HepG2 (cell line): ENCODE results near the gene ZBTB7C. TPM values are rescaled to one million over a fixed set of nuclear protein-coding genes. Genes with fewer than 3 reads are reported as not detected.

Experiments
- ATAC-seq: fragments of 200-7000 bp; cut with Tn5 transposase; 3 replicates; pipeline ENCODE4 v1.9.1; 2020; ENCODE audit warnings: mild to moderate bottlenecking, moderate library complexity
- BruUV-seq: library from RNA; stranded (reverse); fragments of 400-500 nt; replicated peaks from 2 replicates; lab custom pipeline; 2021; lab: Mats Ljungman, UMichigan
- CTCF ChIA-PET: fragments of 300-600 bp; formaldehyde crosslinking; extraction: SDS; loops from one replicate; lab custom pipeline; 2021; ENCODE audit warnings: low total read pairs, inconsistent platforms, low intra/inter-chr PET ratio; lab: Yijun Ruan, JAX
- POLR2A ChIA-PET: fragments of 350-600 bp; sonication (Branson Sonifier 250); formaldehyde crosslinking; loops from one replicate; lab custom pipeline; 2020; ENCODE audit warnings: antibody characterized with exemption, inconsistent platforms; lab: Yijun Ruan, JAX
- DNase-seq: peaks from one replicate; pipeline ENCODE4 v3.0.0-alpha.2; 2015; ENCODE audit warnings: low spot score
- FAIRE-seq: peaks from 3 replicates; lab custom pipeline; 2011; peaks lifted over from hg19 to GRCh38; lab: Jason Lieb, UNC
- H2AFZ ChIP-seq: one replicate; pipeline ENCODE4 v1.6.1; 2011; ENCODE audit warnings: low read length, inconsistent platforms
- H3K27ac ChIP-seq: fragments of 300-600 bp; 3 replicates; pipeline ENCODE4 v1.8.0; 2011; ENCODE audit warnings: mixed run types, mild to moderate bottlenecking, mixed read lengths, low read length, inconsistent platforms; ENCODE audit not compliant: insufficient read depth; ENCODE audit errors: extremely low read length
- H3K27me3 ChIP-seq, 2 experiments: fragments of 200-600 bp in 1 of 2; 2 replicates in 1 of 2; 3 replicates in 1 of 2; pipeline versions ENCODE4 v1.6.0 to v1.8.0; 2011; ENCODE audit warnings: low read length in 2 of 2, mild to moderate bottlenecking in 2 of 2, moderate library complexity in 2 of 2, inconsistent platforms in 1 of 2; ENCODE audit not compliant: insufficient read depth in 2 of 2, control insufficient read depth in 1 of 2
- H3K36me3 ChIP-seq, 2 experiments: fragments of 200-600 bp in 1 of 2; replicated peaks in 1 of 2; 2 replicates in 1 of 2; 3 replicates in 1 of 2; pipeline versions ENCODE4 v1.5.1 to v1.8.0; 2011; ENCODE audit warnings: low read length in 2 of 2, inconsistent platforms in 1 of 2; ENCODE audit not compliant: insufficient read depth in 2 of 2, control insufficient read depth in 1 of 2
- H3K4me1 ChIP-seq: 2 replicates; pipeline ENCODE4 v1.5.1; 2012; ENCODE audit warnings: low read length, inconsistent platforms; ENCODE audit not compliant: insufficient read depth
- H3K4me2 ChIP-seq: 2 replicates; pipeline ENCODE4 v1.6.0; 2011; ENCODE audit warnings: low read depth, low read length, inconsistent platforms
- H3K4me3 ChIP-seq, 3 experiments: fragments of 200-600 bp in 1 of 3; sonication (generic), shearing (Covaris generic) in 1 of 3; replicated peaks in 1 of 3; 2 replicates each; pipeline ENCODE4 v1.5.1; 2011 to 2016; ENCODE audit warnings: low read length in 3 of 3, inconsistent platforms in 2 of 3, low read depth in 2 of 3, mild to moderate bottlenecking in 2 of 3, control low read depth in 1 of 3, mixed read lengths in 1 of 3; ENCODE audit not compliant: insufficient read depth in 1 of 3
- H3K79me2 ChIP-seq: one replicate; pipeline ENCODE4 v1.6.1; 2011; ENCODE audit warnings: low read length, inconsistent platforms; ENCODE audit not compliant: insufficient read depth
- H3K9ac ChIP-seq: 2 replicates; pipeline ENCODE4 v1.6.0; 2011; ENCODE audit warnings: mild to moderate bottlenecking, low read depth, low read length, inconsistent platforms; ENCODE audit not compliant: insufficient read depth
- H3K9me3 ChIP-seq: 2 replicates; pipeline ENCODE4 v1.5.1; 2012; ENCODE audit warnings: mild to moderate bottlenecking, low read length
- H4K20me1 ChIP-seq: 2 replicates; pipeline ENCODE4 v1.6.0; 2011; ENCODE audit warnings: inconsistent platforms, mild to moderate bottlenecking, low read length, moderate library complexity; ENCODE audit not compliant: insufficient read depth
- CEBPZ ChIP-seq: IDR thresholded peaks from 2 replicates; pipeline ENCODE4 v1.6.1; 2012; ENCODE audit warnings: low read length, improper control_type of control experiment
- CREM ChIP-seq, 2 experiments: sonication (generic) in 1 of 2; formaldehyde crosslinking in 1 of 2; IDR thresholded peaks; 2 replicates each; pipeline versions ENCODE4 v1.4.0 to v1.6.1; 2016 to 2020; ENCODE audit warnings: antibody characterized with exemption in 1 of 2, mild to moderate bottlenecking in 1 of 2, missing genetic modification reagents in 1 of 2
- FOXA1 ChIP-seq, 2 experiments: fragments of 450-650 bp in 1 of 2; sonication (generic) in 1 of 2; formaldehyde crosslinking in 1 of 2; IDR thresholded peaks; 2 replicates each; pipeline versions ENCODE4 v1.4.0 to v1.6.1; 2016 to 2020; ENCODE audit warnings: missing genetic modification reagents in 1 of 2
- FOXK2 ChIP-seq: fragments of 450-650 bp; IDR thresholded peaks from 2 replicates; pipeline ENCODE4 v1.6.1; 2016
- NFRKB ChIP-seq: fragments of 450-650 bp; IDR thresholded peaks from 2 replicates; pipeline ENCODE4 v1.6.1; 2017
- PAF1 ChIP-seq: IDR thresholded peaks from 2 replicates; pipeline ENCODE4 v1.6.1; 2016; ENCODE audit warnings: missing genetic modification reagents, missing compliant biosample characterization
- PLRG1 ChIP-seq: fragments of 450-650 bp; conservative IDR thresholded peaks from 2 replicates; pipeline ENCODE4 v1.6.1; 2016
- TMF1 ChIP-seq: sonication (generic); formaldehyde crosslinking; IDR thresholded peaks from 2 replicates; pipeline ENCODE4 v1.8.1; 2022; ENCODE audit warnings: low read depth, missing genetic modification reagents
- USF2 ChIP-seq, 2 experiments: sonication (generic) in 1 of 2; formaldehyde crosslinking in 1 of 2; IDR thresholded peaks; 2 replicates each; pipeline versions ENCODE4 v1.5.1 to v1.6.1; 2011 to 2020; ENCODE audit warnings: borderline replicate concordance in 1 of 2, low read depth in 1 of 2, low read length in 1 of 2, mild to moderate bottlenecking in 1 of 2, missing genetic modification reagents in 1 of 2, moderate library complexity in 1 of 2
- ZC3H4 ChIP-seq: sonication (generic); formaldehyde crosslinking; IDR thresholded peaks from 2 replicates; pipeline ENCODE4 v1.4.0; 2020; ENCODE audit warnings: missing genetic modification reagents, borderline replicate concordance
- ZFP90 ChIP-seq: sonication (generic); formaldehyde crosslinking; IDR thresholded peaks from 2 replicates; pipeline ENCODE4 v1.8.0; 2022; ENCODE audit warnings: missing genetic modification reagents, mild to moderate bottlenecking, inconsistent platforms, borderline replicate concordance
- ZNF746 ChIP-seq: sonication (generic); formaldehyde crosslinking; IDR thresholded peaks from 2 replicates; pipeline ENCODE4 v1.8.0; 2022; ENCODE audit warnings: mild to moderate bottlenecking, missing genetic modification reagents
- WGBS: methylation state at CpG from one replicate; pipeline ENCODE4 v1.1.6; 2017; ENCODE audit warnings: low lambda C conversion rate; 5-methylcytosine and 5-hydroxymethylcytosine counted together
- in situ Hi-C: cut with HindIII; loops from 2 replicates; pipeline ENCODE4 v1.10.0; 2017; ENCODE audit warnings: low pct_unique_long_range_greater_than_20kb; ENCODE audit not compliant: extremely low pct_ligation_motif_present
- intact Hi-C: fragments of 100-400 bp; cut with micrococcal nuclease; formaldehyde crosslinking; loops from one replicate; pipeline ENCODE4 v1.10.0; 2022; ENCODE audit not compliant: unreplicated experiment
- polyA plus RNA-seq, 8 experiments: library from polyadenylated mRNA; depleted of rRNA in 3 of 8; stranded (reverse) in 7 of 8; unstranded in 1 of 8; fragments of >200 nt; fragmentation: Illumina TruSeq in 4 of 8; extraction: Trizol in 4 of 8; gene quantifications; 2 replicates each; pipeline versions ENCODE4 v1.2.1 to v1.2.3, GENCODE V29; 2011 to 2016; ENCODE audit warnings: low read depth in 4 of 8, missing spikeins in 1 of 8, mixed read lengths in 1 of 8; ENCODE audit not compliant: insufficient read depth in 1 of 8
- total RNA-seq, 5 experiments: library from RNA; depleted of rRNA; stranded (reverse); fragments of >200 nt; fragmentation: Illumina TruSeq; extraction: Trizol; gene quantifications; 2 replicates each; pipeline ENCODE4 v1.2.3, GENCODE V29; 2016; ENCODE audit warnings: low read depth in 1 of 5

ZBTB7C gene
- total and polyA plus RNA-seq, 2 of the 13 experiments (the other 11 are each of a cell fraction or from before 2014, with no cell fraction given) = 0.01 to 0.04 TPM

GRCh38 chr18:48079885-48080284 is 329.3 kb downstream of the ZBTB7C start:
- DNase-seq (no peak), ATAC-seq (no peak), FAIRE-seq (no peak)
- POLR2A ChIA-PET = no interaction called here
- Histone ChIP-seq H3K4me3 (no peak overlapping the region), H3K4me2 (no peak overlapping the region), H3K36me3 (no peaks in the 10 kb centered on the region), H3K4me1 (no peaks in the 10 kb centered on the region), H3K9ac (no peak overlapping the region), H4K20me1 (no peaks in the 10 kb centered on the region), H3K27ac (no peak overlapping the region), H3K9me3 (no peaks in the 10 kb centered on the region), H3K27me3 (peaks cover 1 to 5% of the 10 kb centered on the region in 2 experiments; a peak in 2 of 5 replicates), H2AFZ (no peak overlapping the region), H3K79me2 (no peaks in the 10 kb centered on the region)
- in situ Hi-C loops (no loop called here), intact Hi-C loops (no loop called here)
- CTCF ChIA-PET = no interaction called here
- TF ChIP-seq ZC3H4 (CRISPR knock-in tag) = no peak
- no peak for TF ChIP-seq NFRKB
- no peak for TF ChIP-seq ZFP90 (CRISPR knock-in tag)
- TF ChIP-seq ZNF746 (CRISPR knock-in tag) = no peak
- no peak for TF ChIP-seq USF2 (IDR thresholded peaks at IDR 0.05; ENCODE audit: low read depth, low read length)
- TF ChIP-seq USF2 (CRISPR knock-in tag; IDR thresholded peaks at IDR 0.05; ENCODE audit: borderline replicate concordance) = no peak
- TF ChIP-seq PLRG1 = no peak
- TF ChIP-seq CEBPZ = no peak
- no peak for TF ChIP-seq CREM (IDR thresholded peaks at IDR 0.05)
- TF ChIP-seq CREM (CRISPR knock-in tag; IDR thresholded peaks at IDR 0.05) = no peak
- no peak for TF ChIP-seq PAF1 (CRISPR knock-in tag)
- TF ChIP-seq TMF1 (CRISPR knock-in tag) = no peak
- no peak for TF ChIP-seq FOXK2
- no peak for TF ChIP-seq FOXA1 (IDR thresholded peaks at IDR 0.05)
- TF ChIP-seq FOXA1 (CRISPR knock-in tag; IDR thresholded peaks at IDR 0.05) = no peak
- WGBS = 29% methylated on average over 1 of the region's 5 CpGs
- no TSS peak for BruUV-seq
